Small intestine (tissue), 7 donors: ENCODE measurements around the gene C19orf44. TPM values are rescaled to one million over a fixed set of nuclear protein-coding genes. Genes with fewer than 3 reads are reported as not detected.
"Not testable (repeated sequence)": the region's sequence is repeated elsewhere in the genome, so short reads cannot be mapped to it uniquely, and the experiment has no call there.

Experiments
- DNase-seq, 2 donors: peaks; one replicate each; pipeline versions ENCODE4 v3.0.0 to v3.0.0-alpha.2; 2013
- FAIRE-seq: peaks from 2 replicates; lab custom pipeline; 2012; peaks lifted over from hg19 to GRCh38; lab: Jason Lieb, UNC
- H3K27ac ChIP-seq, 3 donors: one replicate each; pipeline ENCODE4 v1.5.1; 2013; ENCODE audit warnings: low read length in 2 of 3, mild to moderate bottlenecking in 2 of 3, control low read depth in 1 of 3, inconsistent platforms in 1 of 3, low read depth in 1 of 3, moderate library complexity in 1 of 3
- H3K27me3 ChIP-seq, 3 donors: one replicate each; pipeline ENCODE4 v1.6.1; 2013; ENCODE audit warnings: low read length in 3 of 3, inconsistent platforms in 1 of 3; ENCODE audit not compliant: control insufficient read depth in 3 of 3, insufficient read depth in 3 of 3
- H3K36me3 ChIP-seq, 3 donors: one replicate each; pipeline ENCODE4 v1.6.1; 2013; ENCODE audit warnings: low read length in 3 of 3, inconsistent platforms in 1 of 3, low read depth in 1 of 3, mild to moderate bottlenecking in 1 of 3, moderate library complexity in 1 of 3; ENCODE audit not compliant: control insufficient read depth in 3 of 3, insufficient read depth in 2 of 3
- H3K4me1 ChIP-seq, 3 donors: one replicate each; pipeline ENCODE4 v1.6.1; 2013; ENCODE audit warnings: low read length in 2 of 3, inconsistent platforms in 1 of 3, low read depth in 1 of 3, mild to moderate bottlenecking in 1 of 3, moderate library complexity in 1 of 3; ENCODE audit not compliant: control insufficient read depth in 3 of 3, insufficient read depth in 2 of 3
- H3K4me3 ChIP-seq, 3 donors: one replicate each; pipeline ENCODE4 v1.5.1; 2013; ENCODE audit warnings: low read length in 3 of 3, control low read depth in 1 of 3, inconsistent platforms in 1 of 3, low read depth in 1 of 3, mild to moderate bottlenecking in 1 of 3, moderate library complexity in 1 of 3
- H3K9me3 ChIP-seq, 2 donors: one replicate each; pipeline ENCODE4 v1.6.1; 2013; ENCODE audit warnings: low read depth in 1 of 2, low read length in 1 of 2; ENCODE audit not compliant: control insufficient read depth in 2 of 2, insufficient read depth in 1 of 2
- WGBS, 3 donors: extraction: QIAGEN DNeasy Blood & Tissue Kit; methylation state at CpG; one replicate each; pipeline ENCODE4 v1.1.7; 2013; 5-methylcytosine and 5-hydroxymethylcytosine counted together
- polyA plus RNA-seq, 4 donors: library from polyadenylated mRNA; stranded (reverse) in 3 of 4; unstranded in 1 of 4; fragments of 200-250 nt in 3 of 4; fragments of 120-200 nt in 1 of 4; gene quantifications; one replicate each; pipeline versions ENCODE4 v1.2.1 to v1.2.3, GENCODE V29; 2013
- donor health status: healthy with polysubstance abuse.
- donor health status: control.
- donor health status: control.
- donor health status: Bipolar disorder and iron deficiency.
- donor health status: healthy.

The C19orf44 gene
- polyA plus RNA-seq, 4 donors, result 0.67 to 3.7 (median 2.2) TPM

- FAIRE-seq, result no peak
- no peak overlapping the region for H3K27ac ChIP-seq
- no peaks in the 10 kb centered on the region for H3K4me1 ChIP-seq
- no peaks in the 10 kb centered on the region for H3K9me3 ChIP-seq
- peaks cover 0 to 51% (median 14%) of the 10 kb centered on the region in 3 donors for H3K36me3 ChIP-seq
- H3K4me3 ChIP-seq, result no peak overlapping the region
- DNase-seq, result no peak
- no peaks in the 10 kb centered on the region for H3K27me3 ChIP-seq
- 90 to 94% (median 92%) methylated on average over 3 of the region's 3 CpGs for WGBS, 3 donors
Observed at GRCh38 chr19:16504271-16504670, 8.1 kb downstream of the C19orf44 start.

GRCh38 chr19:16506161-16506560 lies 10.0 kb downstream of the C19orf44 start:
- H3K9me3 ChIP-seq, FAIRE-seq, H3K4me1 ChIP-seq, DNase-seq, H3K27me3 ChIP-seq, H3K4me3 ChIP-seq, H3K27ac ChIP-seq: not testable (repeated sequence)
- peaks cover 0 to 57% (median 11%) of the 10 kb centered on the region in 3 donors for H3K36me3 ChIP-seq
- 87 to 94% (median 87%) methylated on average over 11 of the region's 11 CpGs for WGBS, 3 donors

GRCh38 chr19:16506961-16507360 lies 10.8 kb downstream of the C19orf44 start:
- Histone ChIP-seq H3K36me3 (peaks cover 0 to 55% (median 9%) of the 10 kb centered on the region in 3 donors), H3K27ac (no peak overlapping the region), H3K4me1 (no peaks in the 10 kb centered on the region), H3K9me3 (no peaks in the 10 kb centered on the region), H3K4me3 (no peak overlapping the region), H3K27me3 (no peaks in the 10 kb centered on the region)
- WGBS, 3 donors, result 89 to 95% (median 93%) methylated on average over 6 of the region's 6 CpGs
- DNase-seq (no peak), FAIRE-seq (no peak)

- Histone ChIP-seq H3K4me1 (no peaks in the 10 kb centered on the region), H3K27ac (no peak overlapping the region), H3K4me3 (no peak overlapping the region), H3K27me3 (no peaks in the 10 kb centered on the region), H3K9me3 (no peaks in the 10 kb centered on the region), H3K36me3 (peaks cover 0 to 57% (median 10%) of the 10 kb centered on the region in 3 donors)
- FAIRE-seq, result no peak
- no peak for DNase-seq
- 96 to 98% (median 97%) methylated on average over 5 of the region's 5 CpGs for WGBS, 3 donors
Observed at GRCh38 chr19:16508546-16508945, 12.4 kb downstream of the C19orf44 start.

- no peaks in the 10 kb centered on the region for H3K27me3 ChIP-seq
- no peak overlapping the region for H3K27ac ChIP-seq
- 80 to 92% (median 88%) methylated on average over 28 of the region's 28 CpGs for WGBS, 3 donors
- H3K36me3 ChIP-seq, result peaks cover 0 to 56% (median 2%) of the 10 kb centered on the region in 3 donors
- no peaks in the 10 kb centered on the region for H3K4me1 ChIP-seq
- FAIRE-seq (no peak), DNase-seq (no peak)
- H3K9me3 ChIP-seq, result no peaks in the 10 kb centered on the region
- no peak overlapping the region for H3K4me3 ChIP-seq
Observed at GRCh38 chr19:16509141-16510061, 13.2 kb downstream of the C19orf44 start.

GRCh38 chr19:16512611-16513010 lies 16.4 kb downstream of the C19orf44 start:
- not testable (repeated sequence) for FAIRE-seq, H3K4me1 ChIP-seq, DNase-seq, H3K9me3 ChIP-seq, H3K27ac ChIP-seq, H3K4me3 ChIP-seq, H3K27me3 ChIP-seq
- peaks cover 2 to 68% (median 6%) of the 10 kb centered on the region in 3 donors for H3K36me3 ChIP-seq
- 91 to 96% (median 95%) methylated on average over 9 to 10 of the region's 10 CpGs for WGBS, 3 donors

GRCh38 chr19:16514383-16515019 lies 18.3 kb downstream of the C19orf44 start:
- peaks cover 3 to 77% (median 8%) of the 10 kb centered on the region in 3 donors for H3K36me3 ChIP-seq
- no peak overlapping the region for H3K4me3 ChIP-seq
- DNase-seq (no peak), FAIRE-seq (no peak)
- no peak overlapping the region for H3K27ac ChIP-seq
- no peaks in the 10 kb centered on the region for H3K4me1 ChIP-seq
- no peaks in the 10 kb centered on the region for H3K9me3 ChIP-seq
- WGBS, 3 donors, result 85 to 92% (median 92%) methylated on average over 24 of the region's 24 CpGs
- H3K27me3 ChIP-seq, result no peaks in the 10 kb centered on the region

- FAIRE-seq, result no peak
Observed at GRCh38 chr19:16516381-16516780, 20.2 kb downstream of the C19orf44 start.

More at GRCh38 chr19:16516381-16516780, 20.2 kb downstream of the C19orf44 start:
- Histone ChIP-seq H3K36me3 (peaks cover 11 to 84% (median 16%) of the 10 kb centered on the region in 3 donors), H3K4me1 (no peaks in the 10 kb centered on the region), H3K27me3 (no peaks in the 10 kb centered on the region), H3K27ac (no peak overlapping the region), H3K9me3 (no peaks in the 10 kb centered on the region), H3K4me3 (no peak overlapping the region)
- WGBS, 3 donors, result 19 to 68% (median 53%) methylated on average over 15 of the region's 15 CpGs
- peak; percentile 31 to 53 for DNase-seq
